NCI-H2081 (cell line): ENCODE results near the gene NDRG4.

Experiments used
- DNase-seq, 2 experiments: peaks; one replicate each; lab custom pipeline; 2025; lab: John Stamatoyannopoulos, UW

The NDRG4 gene

GRCh38 chr16:58508671-58509251, 8.8 kb downstream of the NDRG4 start:
- no peak for DNase-seq

- no peak for DNase-seq
These were observed 9.5 kb downstream of the NDRG4 start for GRCh38 chr16:58509256-58510096.

- DNase-seq: no peak
These were observed 10.3 kb downstream of the NDRG4 start for GRCh38 chr16:58510097-58510775.

GRCh38 chr16:58510776-58511628, 11.1 kb downstream of the NDRG4 start:
- DNase-seq: no peak

- DNase-seq: peak; percentile 36 to 62
These were observed 12.2 kb downstream of the NDRG4 start for GRCh38 chr16:58511933-58512815.

- DNase-seq: no peak
These were observed 13.9 kb downstream of the NDRG4 start for GRCh38 chr16:58513874-58514273.

- peak; percentile 64 to 76 for DNase-seq
These were observed 15.4 kb downstream of the NDRG4 start, which contains the start of gene SETD6 for GRCh38 chr16:58515125-58515870. SETD6 (plus strand) TSS chr16:58515517; CDS start chr16:58515538, 21 bp downstream.

- peak in 1 of 2 experiments; percentile 27 for DNase-seq
These were observed 16.2 kb downstream of the NDRG4 start for GRCh38 chr16:58515871-58516767.

GRCh38 chr16:58516768-58517107, 16.8 kb downstream of the NDRG4 start:
- no peak for DNase-seq

- no peak for DNase-seq
These were observed 18.4 kb downstream of the NDRG4 start for GRCh38 chr16:58518083-58518979.

GRCh38 chr16:58518980-58519368, 19.0 kb downstream of the NDRG4 start:
- no peak for DNase-seq

GRCh38 chr16:58519707-58520106, 19.8 kb downstream of the NDRG4 start:
- DNase-seq: no peak

GRCh38 chr16:58530179-58530578, 30.2 kb downstream of the NDRG4 start:
- DNase-seq: no peak

GRCh38 chr16:58532414-58532813, 32.5 kb downstream of the NDRG4 start:
- DNase-seq: no peak

GRCh38 chr16:58533751-58534470, 34.0 kb downstream of the NDRG4 start:
- DNase-seq: no peak

GRCh38 chr16:58535100-58535499, 35.2 kb downstream of the NDRG4 start:
- no peak for DNase-seq

GRCh38 chr16:58536278-58536677, 36.3 kb downstream of the NDRG4 start:
- DNase-seq: no peak
